A673 (cell line): ENCODE measurements around the gene CAPN7. TPM values are rescaled to one million over a fixed set of nuclear protein-coding genes. Genes with fewer than 3 reads are reported as not detected.

Source experiments
- BruUV-seq: library from RNA; stranded (reverse); fragments of 400-500 nt; replicated peaks from 2 replicates; lab custom pipeline; 2021; lab: Mats Ljungman, UMichigan
- CTCF ChIA-PET: fragments of 300-600 bp; sonication (Branson Sonifier 250); formaldehyde crosslinking; loops from one replicate; lab custom pipeline; 2022; ENCODE audit warnings: antibody characterized with exemption; lab: Charles Lee
- POLR2A ChIA-PET: fragments of 300-600 bp; sonication (Branson Sonifier 250); formaldehyde crosslinking; loops from one replicate; lab custom pipeline; 2022; ENCODE audit warnings: antibody characterized with exemption; ENCODE audit not compliant: low non-redundant PET; lab: Charles Lee
- DNase-seq: peaks from one replicate; pipeline ENCODE4 v3.0.0-alpha.2; 2015; ENCODE audit warnings: low spot score
- H3K27ac ChIP-seq: fragments of 200-600 bp; sonication (generic); 2 replicates; pipeline ENCODE4 v1.5.1; 2016; ENCODE audit warnings: mixed run types, low read depth, mild to moderate bottlenecking, mixed read lengths, antibody characterized with exemption, low read length; ENCODE audit not compliant: poor library complexity, severe bottlenecking
- H3K27me3 ChIP-seq: fragments of 200-600 bp; sonication (generic); replicated peaks from 2 replicates; pipeline ENCODE4 v1.6.1; 2017; ENCODE audit warnings: mixed run types, low read depth, mild to moderate bottlenecking, mixed read lengths, antibody characterized with exemption, low read length; ENCODE audit not compliant: insufficient read depth, poor library complexity
- H3K36me3 ChIP-seq: fragments of 200-600 bp; sonication (generic); 2 replicates; pipeline ENCODE4 v1.6.1; 2016; ENCODE audit warnings: mixed run types, mild to moderate bottlenecking, mixed read lengths, antibody characterized with exemption, low read length; ENCODE audit not compliant: insufficient read depth, poor library complexity, severe bottlenecking
- H3K4me1 ChIP-seq: fragments of 200-600 bp; sonication (generic); 2 replicates; pipeline ENCODE4 v1.6.1; 2017; ENCODE audit warnings: mixed run types, mild to moderate bottlenecking, mixed read lengths, antibody characterized with exemption, low read length; ENCODE audit not compliant: insufficient read depth, poor library complexity, severe bottlenecking
- H3K4me3 ChIP-seq: fragments of 200-600 bp; sonication (generic); 2 replicates; pipeline ENCODE4 v1.5.1; 2016; ENCODE audit warnings: low read depth, mixed run types, mild to moderate bottlenecking, mixed read lengths, low read length; ENCODE audit not compliant: poor library complexity, severe bottlenecking
- H3K9me3 ChIP-seq: fragments of 200-600 bp; sonication (generic); 2 replicates; pipeline ENCODE4 v1.6.1; 2016; ENCODE audit warnings: mixed run types, low read depth, mild to moderate bottlenecking, mixed read lengths, antibody characterized with exemption, low read length; ENCODE audit not compliant: poor library complexity, severe bottlenecking
- EZH2 ChIP-seq: fragments of 200-600 bp; sonication (generic); IDR thresholded peaks from 2 replicates; pipeline ENCODE4 v1.6.1; 2017; ENCODE audit warnings: borderline replicate concordance, low read depth, mild to moderate bottlenecking, mixed read lengths, antibody characterized with exemption, low read length; ENCODE audit not compliant: poor library complexity, severe bottlenecking
- intact Hi-C: fragments of 100-400 bp; cut with micrococcal nuclease; formaldehyde crosslinking; loops from one replicate; pipeline ENCODE4 v1.10.0; 2022; ENCODE audit not compliant: unreplicated experiment
- total RNA-seq: library from RNA; stranded (reverse); gene quantifications from 2 replicates; pipeline ENCODE4 v1.2.3, GENCODE V29; 2021
- TF ChIP-seq, protein P1 (sequence below): fragments of 300-800, 200-600 bp; sonication (generic); conservative IDR thresholded peaks from 2 replicates; pipeline ENCODE4 v1.5.1; 2017; ENCODE audit warnings: low read depth, mild to moderate bottlenecking, antibody characterized with exemption, low read length, moderate library complexity, mixed read lengths

The CAPN7 gene
- total RNA-seq, 1 experiment from 2014 or later = 38.6 TPM

- H3K27ac ChIP-seq = no peak overlapping the region
- intact Hi-C loops = no loop called here
- BruUV-seq = no TSS peak
- TF ChIP-seq EZH2 = no peak
- TF ChIP-seq, protein P1, sequence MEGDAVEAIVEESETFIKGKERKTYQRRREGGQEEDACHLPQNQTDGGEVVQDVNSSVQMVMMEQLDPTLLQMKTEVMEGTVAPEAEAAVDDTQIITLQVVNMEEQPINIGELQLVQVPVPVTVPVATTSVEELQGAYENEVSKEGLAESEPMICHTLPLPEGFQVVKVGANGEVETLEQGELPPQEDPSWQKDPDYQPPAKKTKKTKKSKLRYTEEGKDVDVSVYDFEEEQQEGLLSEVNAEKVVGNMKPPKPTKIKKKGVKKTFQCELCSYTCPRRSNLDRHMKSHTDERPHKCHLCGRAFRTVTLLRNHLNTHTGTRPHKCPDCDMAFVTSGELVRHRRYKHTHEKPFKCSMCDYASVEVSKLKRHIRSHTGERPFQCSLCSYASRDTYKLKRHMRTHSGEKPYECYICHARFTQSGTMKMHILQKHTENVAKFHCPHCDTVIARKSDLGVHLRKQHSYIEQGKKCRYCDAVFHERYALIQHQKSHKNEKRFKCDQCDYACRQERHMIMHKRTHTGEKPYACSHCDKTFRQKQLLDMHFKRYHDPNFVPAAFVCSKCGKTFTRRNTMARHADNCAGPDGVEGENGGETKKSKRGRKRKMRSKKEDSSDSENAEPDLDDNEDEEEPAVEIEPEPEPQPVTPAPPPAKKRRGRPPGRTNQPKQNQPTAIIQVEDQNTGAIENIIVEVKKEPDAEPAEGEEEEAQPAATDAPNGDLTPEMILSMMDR = no peak
- DNase-seq = no peak
- ChIA-PET POLR2A (no interaction called here), CTCF (no interaction called here)
- no peaks in the 10 kb centered on the region for H3K9me3 ChIP-seq
- no peaks in the 10 kb centered on the region for H3K36me3 ChIP-seq
- H3K27me3 ChIP-seq = peaks cover 77% of the 10 kb centered on the region
- H3K4me1 ChIP-seq = no peaks in the 10 kb centered on the region
- no peak overlapping the region for H3K4me3 ChIP-seq
Observed at GRCh38 chr3:15174953-15175352, 31.1 kb upstream of the CAPN7 start.

GRCh38 chr3:15175605-15176004 lies 30.4 kb upstream of the CAPN7 start:
- H3K27ac ChIP-seq = no peak overlapping the region
- no peak for DNase-seq
- no peak for TF ChIP-seq EZH2
- TF ChIP-seq, protein P1 = no peak
- POLR2A ChIA-PET = interaction anchor here (0.6 kb wide), 1 partner anchor 180 kb away, joined by 5 read pairs; no protein-coding TSS in a partner anchor
- H3K36me3 ChIP-seq = no peaks in the 10 kb centered on the region
- H3K4me3 ChIP-seq = no peak overlapping the region
- H3K4me1 ChIP-seq = no peaks in the 10 kb centered on the region
- H3K9me3 ChIP-seq = no peaks in the 10 kb centered on the region
- peaks cover 79% of the 10 kb centered on the region for H3K27me3 ChIP-seq
- intact Hi-C loops = no loop called here
- CTCF ChIA-PET = no interaction called here
- no TSS peak for BruUV-seq

GRCh38 chr3:15180042-15180611 lies 25.9 kb upstream of the CAPN7 start:
- TF ChIP-seq, protein P1 = no peak
- no peak for TF ChIP-seq EZH2
- Histone ChIP-seq H3K9me3 (no peaks in the 10 kb centered on the region), H3K4me1 (no peaks in the 10 kb centered on the region), H3K4me3 (no peak overlapping the region), H3K27me3 (peaks cover 59% of the 10 kb centered on the region), H3K27ac (no peak overlapping the region), H3K36me3 (no peaks in the 10 kb centered on the region)
- no peak for DNase-seq
- intact Hi-C loops = no loop called here
- POLR2A ChIA-PET = no interaction called here
- no TSS peak for BruUV-seq
- CTCF ChIA-PET = no interaction called here
